ENCODE measurements around the gene TNFRSF19.

DNA sequence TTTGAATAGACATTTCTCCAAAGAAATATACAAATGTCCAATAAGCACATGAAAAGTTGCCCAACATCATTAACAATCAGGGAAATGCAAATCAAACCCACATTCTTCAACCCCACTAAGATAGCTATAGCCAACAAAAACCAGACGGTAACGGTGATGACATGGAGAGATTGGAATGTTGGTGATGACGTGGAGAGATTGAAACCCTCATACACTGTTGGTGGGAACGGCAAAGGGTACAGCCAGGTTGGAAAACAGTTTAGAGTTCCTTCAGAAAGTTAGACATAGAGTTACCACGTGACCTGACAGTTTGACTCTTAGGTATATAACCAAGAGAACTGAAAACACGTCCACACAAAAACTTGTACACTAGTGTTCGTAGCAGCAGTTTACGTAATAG lies 48.1 kb downstream of the TNFRSF19 start:
- TF ChIP-seq POLR2A (IDR thresholded peaks at IDR 0.05) (no peak), CTCF (IDR thresholded peaks at IDR 0.05) (no peak)

Data from uterus (tissue), 2 donors.